Measurements from ENCODE around the gene PTPRN2. TPM values are rescaled to one million over a fixed set of nuclear protein-coding genes. Genes with fewer than 3 reads are reported as not detected.

Gene PTPRN2
- total and polyA plus RNA-seq, 2 of the 8 experiments (the other 6 are each of a cell fraction or from before 2014, with no cell fraction given), result 2.6 to 4.5 TPM

GRCh38 chr7:158317238-158318205, 270.1 kb downstream of the PTPRN2 start (continued):
- TF ChIP-seq CHD7 (IDR thresholded peaks at IDR 0.05; ENCODE audit: insufficient replicate concordance, low read length) (no peak), TAF1 (IDR thresholded peaks at IDR 0.05; ENCODE audit: low read depth, low read length) (0 out of 2 replicates have a peak, but pooled peaks have one; percentile 22), ASH2L (IDR thresholded peaks at IDR 0.05; ENCODE audit: low read length) (peak; percentile 61), E2F6 (IDR thresholded peaks at IDR 0.05) (peak; percentile 64; the same call in 1 of the 2 replicates), KDM5A (IDR thresholded peaks at IDR 0.05; ENCODE audit: low read length) (no peak), SAP30 (IDR thresholded peaks at IDR 0.05; ENCODE audit: insufficient read depth, insufficient replicate concordance, low read length) (no peak), RBBP5 (IDR thresholded peaks at IDR 0.05; ENCODE audit: borderline replicate concordance, low read depth, low read length) (0 out of 2 replicates have a peak, but pooled peaks have one; percentile 4), YY1 (IDR thresholded peaks at IDR 0.05; ENCODE audit: low read depth, low read length) (peak; percentile 66; the same call in 1 of the 2 replicates)

Measured in H1 (cell line).